GM23338 (cell line): ENCODE results near the gene NTF3. TPM values are rescaled to one million over a fixed set of nuclear protein-coding genes. Genes with fewer than 3 reads are reported as not detected.
A peak's percentile ranks its signal among the peaks of the same experiment; 100 is the strongest.

Experiments
- ATAC-seq: fragments of 200-7000 bp; cut with Tn5 transposase; 3 replicates; pipeline ENCODE4 v1.9.1; 2020
- DNase-seq: peaks from one replicate; pipeline ENCODE4 v3.0.0-alpha.2; 2015; ENCODE audit warnings: low spot score
- H2AFZ ChIP-seq: fragments of 200-600 bp; sonication (generic); 2 replicates; pipeline ENCODE4 v1.8.0; 2016; ENCODE audit warnings: antibody characterized with exemption, mild to moderate bottlenecking, moderate library complexity
- H3F3A ChIP-seq: fragments of 200-600 bp; sonication (generic); replicated peaks from 2 replicates; pipeline ENCODE4 v1.8.0; 2017; ENCODE audit warnings: antibody characterized with exemption, mixed run types, low read depth
- H3K27ac ChIP-seq: fragments of 200-600 bp; sonication (generic); 2 replicates; pipeline ENCODE4 v1.6.1; 2016; ENCODE audit warnings: low read depth
- H3K27me3 ChIP-seq: fragments of 200-600 bp; sonication (generic); 2 replicates; pipeline ENCODE4 v1.8.0; 2016; ENCODE audit warnings: mild to moderate bottlenecking, mixed run types, moderate library complexity; ENCODE audit not compliant: insufficient read depth
- H3K36me3 ChIP-seq: fragments of 200-600 bp; sonication (generic); 2 replicates; pipeline ENCODE4 v1.8.0; 2016; ENCODE audit warnings: mild to moderate bottlenecking; ENCODE audit not compliant: insufficient read depth
- H3K4me1 ChIP-seq: fragments of 200-600 bp; sonication (generic); 2 replicates; pipeline ENCODE4 v1.8.0; 2016; ENCODE audit warnings: mild to moderate bottlenecking, moderate library complexity; ENCODE audit not compliant: insufficient read depth
- H3K4me2 ChIP-seq: fragments of 200-600 bp; sonication (generic); 2 replicates; pipeline ENCODE4 v1.7.1; 2017; ENCODE audit warnings: mixed run types
- H3K4me3 ChIP-seq: fragments of 200-600 bp; sonication (generic); 2 replicates; pipeline ENCODE4 v1.6.1; 2016; ENCODE audit warnings: mixed run types
- H3K79me2 ChIP-seq: fragments of 200-600 bp; sonication (generic); replicated peaks from 2 replicates; pipeline ENCODE4 v1.8.0; 2017; ENCODE audit warnings: mild to moderate bottlenecking; ENCODE audit not compliant: insufficient read depth
- H3K9me2 ChIP-seq: fragments of 200-600 bp; sonication (generic); 2 replicates; pipeline ENCODE4 v1.8.0; 2017; ENCODE audit not compliant: insufficient read depth
- H4K20me1 ChIP-seq: fragments of 200-600 bp; sonication (generic); replicated peaks from 2 replicates; pipeline ENCODE4 v1.8.0; 2017; ENCODE audit warnings: mild to moderate bottlenecking; ENCODE audit not compliant: insufficient read depth
- H3K27ac Mint-ChIP-seq: 2 replicates; pipeline ENCODE4 v1.8.0; 2020; ENCODE audit warnings: inconsistent platforms, mild to moderate bottlenecking, moderate library complexity, mixed read lengths
- H3K27me3 Mint-ChIP-seq: 3 replicates; pipeline ENCODE4 v1.8.0; 2022; ENCODE audit warnings: low read depth, mild to moderate bottlenecking, moderate library complexity, mixed read lengths, inconsistent platforms; ENCODE audit not compliant: insufficient read depth, poor library complexity
- H3K36me3 Mint-ChIP-seq: 3 replicates; pipeline ENCODE4 v1.8.0; 2021; ENCODE audit warnings: low read depth, mild to moderate bottlenecking, inconsistent platforms, moderate library complexity, mixed read lengths
- H3K4me1 Mint-ChIP-seq: 3 replicates; pipeline ENCODE4 v1.8.0; 2020; ENCODE audit warnings: mild to moderate bottlenecking, inconsistent platforms, mixed read lengths
- H3K4me3 Mint-ChIP-seq: 3 replicates; pipeline ENCODE4 v1.8.0; 2021; ENCODE audit warnings: moderate library complexity, mild to moderate bottlenecking, inconsistent platforms, mixed read lengths
- H3K9me3 Mint-ChIP-seq: 3 replicates; pipeline ENCODE4 v1.8.0; 2020; ENCODE audit warnings: moderate library complexity, mild to moderate bottlenecking, inconsistent platforms, mixed read lengths
- CREB1 ChIP-seq: fragments of 250-450 bp; sonication (Bioruptor Pico); IDR thresholded peaks from 2 replicates; pipeline ENCODE4 v1.5.0; 2020; ENCODE audit warnings: low read depth, mild to moderate bottlenecking, moderate library complexity
- EZH2 ChIP-seq: fragments of 200-600 bp; sonication (generic); IDR thresholded peaks from one replicate; pipeline ENCODE4 v1.8.0; 2017; ENCODE audit warnings: antibody characterized with exemption, mild to moderate bottlenecking, low read depth; ENCODE audit not compliant: unreplicated experiment
- NANOG ChIP-seq: IDR thresholded peaks from 2 replicates; pipeline ENCODE4 v1.6.1; 2016; ENCODE audit warnings: antibody characterized with exemption, borderline replicate concordance
- POLR2AphosphoS5 ChIP-seq: IDR thresholded peaks from 2 replicates; pipeline ENCODE4 v1.6.1; 2016; ENCODE audit warnings: antibody characterized with exemption, low read depth
- ZNF114 ChIP-seq: fragments of 250-450 bp; sonication (Bioruptor Pico); IDR thresholded peaks from 2 replicates; pipeline ENCODE4 v1.5.0; 2020; ENCODE audit warnings: mild to moderate bottlenecking, moderate library complexity
- ZNF331 ChIP-seq: fragments of 250-450 bp; sonication (Bioruptor Pico); IDR thresholded peaks from 2 replicates; pipeline ENCODE4 v1.5.0; 2020; ENCODE audit warnings: low read depth, mild to moderate bottlenecking, moderate library complexity
- polyA plus RNA-seq: library from polyadenylated mRNA; unstranded; fragments of >200 nt; fragmentation: Nextera tagmentation; extraction: Ambion mirVana; gene quantifications from 2 replicates; pipeline ENCODE4 v1.2.1, GENCODE V29; 2016
- total RNA-seq: library from RNA; depleted of rRNA; stranded (reverse); fragments of >200 nt; shearing (Covaris generic); gene quantifications from 2 replicates; pipeline ENCODE4 v1.2.3, GENCODE V29; 2014
- TF ChIP-seq, protein P1 (sequence below), 2 experiments: fragments of 200-600 bp in 1 of 2; sonication (generic) in 1 of 2; conservative IDR thresholded peaks; 2 replicates each; pipeline versions ENCODE4 v1.5.1 to v1.6.1; 2016 to 2017; ENCODE audit warnings: antibody characterized with exemption in 2 of 2, low read depth in 2 of 2, mild to moderate bottlenecking in 2 of 2, moderate library complexity in 1 of 2
- TF ChIP-seq, protein P2 (sequence below): IDR thresholded peaks from one replicate; pipeline ENCODE4 v1.6.1; 2018; ENCODE audit warnings: antibody characterized with exemption; ENCODE audit not compliant: unreplicated experiment
- TF ChIP-seq, protein P3 (sequence below): fragments of 250-450 bp; sonication (Bioruptor Pico); IDR thresholded peaks from 2 replicates; pipeline ENCODE4 v1.5.0; 2020; ENCODE audit warnings: mild to moderate bottlenecking, moderate library complexity

NTF3 gene
- total and polyA plus RNA-seq, 2 experiments from 2014 or later = 1.2 TPM; not detected in 1

DNA sequence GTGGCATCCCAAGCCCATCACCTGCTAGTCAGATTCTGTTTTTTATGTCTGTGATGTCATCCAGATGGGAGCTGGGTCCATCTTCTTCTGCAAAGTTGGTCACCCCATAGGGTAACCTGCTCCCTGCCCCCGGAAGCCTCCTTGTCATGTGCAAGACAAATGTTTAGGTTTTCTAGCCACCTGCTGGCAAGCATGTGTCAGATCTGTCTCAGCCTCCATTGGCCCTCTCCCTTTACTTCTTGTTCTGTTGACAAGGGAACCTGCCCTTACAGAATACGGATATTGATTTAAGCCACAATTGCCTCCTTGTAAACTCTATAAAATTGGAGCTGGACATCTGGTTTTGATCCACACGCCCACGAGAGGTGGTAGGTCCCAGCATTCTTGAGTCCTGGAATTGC, 7.5 kb downstream of the NTF3 start:
- H3K27ac ChIP-seq = no peak overlapping the region
- H3F3A ChIP-seq = no peaks in the 10 kb centered on the region
- peak; percentile 33 for DNase-seq
- no peaks in the 10 kb centered on the region for H3K79me2 ChIP-seq
- H2AFZ ChIP-seq = no peak overlapping the region
- no peak overlapping the region for H3K4me3 ChIP-seq
- peaks cover 11% of the 10 kb centered on the region; the same call in 1 of the 2 replicates for H3K4me1 ChIP-seq
- TF ChIP-seq, protein P1, sequence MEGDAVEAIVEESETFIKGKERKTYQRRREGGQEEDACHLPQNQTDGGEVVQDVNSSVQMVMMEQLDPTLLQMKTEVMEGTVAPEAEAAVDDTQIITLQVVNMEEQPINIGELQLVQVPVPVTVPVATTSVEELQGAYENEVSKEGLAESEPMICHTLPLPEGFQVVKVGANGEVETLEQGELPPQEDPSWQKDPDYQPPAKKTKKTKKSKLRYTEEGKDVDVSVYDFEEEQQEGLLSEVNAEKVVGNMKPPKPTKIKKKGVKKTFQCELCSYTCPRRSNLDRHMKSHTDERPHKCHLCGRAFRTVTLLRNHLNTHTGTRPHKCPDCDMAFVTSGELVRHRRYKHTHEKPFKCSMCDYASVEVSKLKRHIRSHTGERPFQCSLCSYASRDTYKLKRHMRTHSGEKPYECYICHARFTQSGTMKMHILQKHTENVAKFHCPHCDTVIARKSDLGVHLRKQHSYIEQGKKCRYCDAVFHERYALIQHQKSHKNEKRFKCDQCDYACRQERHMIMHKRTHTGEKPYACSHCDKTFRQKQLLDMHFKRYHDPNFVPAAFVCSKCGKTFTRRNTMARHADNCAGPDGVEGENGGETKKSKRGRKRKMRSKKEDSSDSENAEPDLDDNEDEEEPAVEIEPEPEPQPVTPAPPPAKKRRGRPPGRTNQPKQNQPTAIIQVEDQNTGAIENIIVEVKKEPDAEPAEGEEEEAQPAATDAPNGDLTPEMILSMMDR (conservative IDR thresholded peaks at IDR 0.05; ENCODE audit: low read depth in 2 of 2) = peak in 1 of 2 experiments; percentile 19; a peak in 2 of 4 replicates
- TF ChIP-seq CREB1 = no peak
- Mint-ChIP-seq H3K27ac (no peak overlapping the region), H3K36me3 (no peaks in the 10 kb centered on the region), H3K4me1 (peaks cover 20% of the 10 kb centered on the region), H3K9me3 (no peaks in the 10 kb centered on the region), H3K27me3 (no peaks in the 10 kb centered on the region), H3K4me3 (no peak overlapping the region)
- H3K9me2 ChIP-seq = no peaks in the 10 kb centered on the region
- no peak overlapping the region for H3K4me2 ChIP-seq
- no peaks in the 10 kb centered on the region for H3K36me3 ChIP-seq
- no peak for ATAC-seq
- peaks cover 45% of the 10 kb centered on the region for H3K27me3 ChIP-seq
- H4K20me1 ChIP-seq = no peaks in the 10 kb centered on the region

DNA sequence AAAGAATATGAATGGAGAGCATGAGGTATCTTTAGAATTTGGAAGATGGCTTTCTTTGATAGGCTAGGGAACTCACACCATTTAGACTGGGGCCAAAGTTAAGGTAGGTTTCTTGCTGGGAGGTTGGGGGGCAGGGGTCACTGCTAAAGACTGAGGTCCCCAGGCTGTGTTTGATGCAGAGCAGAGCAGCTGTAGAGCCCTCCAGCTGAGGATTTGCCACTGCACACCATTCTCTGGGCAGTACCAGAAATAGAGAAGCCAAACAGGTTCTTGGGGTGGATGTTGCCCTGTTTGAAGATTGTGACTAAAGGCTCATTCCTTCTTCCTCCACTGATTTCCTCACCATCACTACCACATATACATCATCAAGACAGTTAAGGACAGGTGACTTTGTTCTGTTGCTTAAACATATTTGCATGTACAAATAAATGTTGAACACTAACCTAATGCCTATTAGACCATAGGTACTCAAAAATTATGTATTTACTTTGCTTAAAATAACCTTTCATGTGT, 7.9 kb downstream of the NTF3 start:
- no peaks in the 10 kb centered on the region for H3K9me2 ChIP-seq
- H3K27me3 ChIP-seq = peaks cover 41% of the 10 kb centered on the region
- H4K20me1 ChIP-seq = no peaks in the 10 kb centered on the region
- peaks cover 11% of the 10 kb centered on the region; the same call in 1 of the 2 replicates for H3K4me1 ChIP-seq
- H3K4me3 ChIP-seq = no peak overlapping the region
- Mint-ChIP-seq H3K27me3 (no peaks in the 10 kb centered on the region), H3K36me3 (no peaks in the 10 kb centered on the region), H3K4me1 (peaks cover 20% of the 10 kb centered on the region), H3K9me3 (no peaks in the 10 kb centered on the region), H3K4me3 (no peak overlapping the region), H3K27ac (no peak overlapping the region)
- H3K79me2 ChIP-seq = no peaks in the 10 kb centered on the region
- no peak for DNase-seq
- H3K4me2 ChIP-seq = no peak overlapping the region
- no peaks in the 10 kb centered on the region for H3F3A ChIP-seq
- H3K27ac ChIP-seq = no peak overlapping the region
- no peaks in the 10 kb centered on the region for H3K36me3 ChIP-seq
- ATAC-seq = no peak
- H2AFZ ChIP-seq = no peak overlapping the region
- TF ChIP-seq, protein P2, sequence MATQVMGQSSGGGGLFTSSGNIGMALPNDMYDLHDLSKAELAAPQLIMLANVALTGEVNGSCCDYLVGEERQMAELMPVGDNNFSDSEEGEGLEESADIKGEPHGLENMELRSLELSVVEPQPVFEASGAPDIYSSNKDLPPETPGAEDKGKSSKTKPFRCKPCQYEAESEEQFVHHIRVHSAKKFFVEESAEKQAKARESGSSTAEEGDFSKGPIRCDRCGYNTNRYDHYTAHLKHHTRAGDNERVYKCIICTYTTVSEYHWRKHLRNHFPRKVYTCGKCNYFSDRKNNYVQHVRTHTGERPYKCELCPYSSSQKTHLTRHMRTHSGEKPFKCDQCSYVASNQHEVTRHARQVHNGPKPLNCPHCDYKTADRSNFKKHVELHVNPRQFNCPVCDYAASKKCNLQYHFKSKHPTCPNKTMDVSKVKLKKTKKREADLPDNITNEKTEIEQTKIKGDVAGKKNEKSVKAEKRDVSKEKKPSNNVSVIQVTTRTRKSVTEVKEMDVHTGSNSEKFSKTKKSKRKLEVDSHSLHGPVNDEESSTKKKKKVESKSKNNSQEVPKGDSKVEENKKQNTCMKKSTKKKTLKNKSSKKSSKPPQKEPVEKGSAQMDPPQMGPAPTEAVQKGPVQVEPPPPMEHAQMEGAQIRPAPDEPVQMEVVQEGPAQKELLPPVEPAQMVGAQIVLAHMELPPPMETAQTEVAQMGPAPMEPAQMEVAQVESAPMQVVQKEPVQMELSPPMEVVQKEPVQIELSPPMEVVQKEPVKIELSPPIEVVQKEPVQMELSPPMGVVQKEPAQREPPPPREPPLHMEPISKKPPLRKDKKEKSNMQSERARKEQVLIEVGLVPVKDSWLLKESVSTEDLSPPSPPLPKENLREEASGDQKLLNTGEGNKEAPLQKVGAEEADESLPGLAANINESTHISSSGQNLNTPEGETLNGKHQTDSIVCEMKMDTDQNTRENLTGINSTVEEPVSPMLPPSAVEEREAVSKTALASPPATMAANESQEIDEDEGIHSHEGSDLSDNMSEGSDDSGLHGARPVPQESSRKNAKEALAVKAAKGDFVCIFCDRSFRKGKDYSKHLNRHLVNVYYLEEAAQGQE = no peak
- TF ChIP-seq ZNF331 (CRISPR knock-in tag) (no peak), EZH2 (no peak), NANOG (no peak), POLR2AphosphoS5 (no peak), ZNF114 (CRISPR knock-in tag) (no peak)
- TF ChIP-seq, protein P3, sequence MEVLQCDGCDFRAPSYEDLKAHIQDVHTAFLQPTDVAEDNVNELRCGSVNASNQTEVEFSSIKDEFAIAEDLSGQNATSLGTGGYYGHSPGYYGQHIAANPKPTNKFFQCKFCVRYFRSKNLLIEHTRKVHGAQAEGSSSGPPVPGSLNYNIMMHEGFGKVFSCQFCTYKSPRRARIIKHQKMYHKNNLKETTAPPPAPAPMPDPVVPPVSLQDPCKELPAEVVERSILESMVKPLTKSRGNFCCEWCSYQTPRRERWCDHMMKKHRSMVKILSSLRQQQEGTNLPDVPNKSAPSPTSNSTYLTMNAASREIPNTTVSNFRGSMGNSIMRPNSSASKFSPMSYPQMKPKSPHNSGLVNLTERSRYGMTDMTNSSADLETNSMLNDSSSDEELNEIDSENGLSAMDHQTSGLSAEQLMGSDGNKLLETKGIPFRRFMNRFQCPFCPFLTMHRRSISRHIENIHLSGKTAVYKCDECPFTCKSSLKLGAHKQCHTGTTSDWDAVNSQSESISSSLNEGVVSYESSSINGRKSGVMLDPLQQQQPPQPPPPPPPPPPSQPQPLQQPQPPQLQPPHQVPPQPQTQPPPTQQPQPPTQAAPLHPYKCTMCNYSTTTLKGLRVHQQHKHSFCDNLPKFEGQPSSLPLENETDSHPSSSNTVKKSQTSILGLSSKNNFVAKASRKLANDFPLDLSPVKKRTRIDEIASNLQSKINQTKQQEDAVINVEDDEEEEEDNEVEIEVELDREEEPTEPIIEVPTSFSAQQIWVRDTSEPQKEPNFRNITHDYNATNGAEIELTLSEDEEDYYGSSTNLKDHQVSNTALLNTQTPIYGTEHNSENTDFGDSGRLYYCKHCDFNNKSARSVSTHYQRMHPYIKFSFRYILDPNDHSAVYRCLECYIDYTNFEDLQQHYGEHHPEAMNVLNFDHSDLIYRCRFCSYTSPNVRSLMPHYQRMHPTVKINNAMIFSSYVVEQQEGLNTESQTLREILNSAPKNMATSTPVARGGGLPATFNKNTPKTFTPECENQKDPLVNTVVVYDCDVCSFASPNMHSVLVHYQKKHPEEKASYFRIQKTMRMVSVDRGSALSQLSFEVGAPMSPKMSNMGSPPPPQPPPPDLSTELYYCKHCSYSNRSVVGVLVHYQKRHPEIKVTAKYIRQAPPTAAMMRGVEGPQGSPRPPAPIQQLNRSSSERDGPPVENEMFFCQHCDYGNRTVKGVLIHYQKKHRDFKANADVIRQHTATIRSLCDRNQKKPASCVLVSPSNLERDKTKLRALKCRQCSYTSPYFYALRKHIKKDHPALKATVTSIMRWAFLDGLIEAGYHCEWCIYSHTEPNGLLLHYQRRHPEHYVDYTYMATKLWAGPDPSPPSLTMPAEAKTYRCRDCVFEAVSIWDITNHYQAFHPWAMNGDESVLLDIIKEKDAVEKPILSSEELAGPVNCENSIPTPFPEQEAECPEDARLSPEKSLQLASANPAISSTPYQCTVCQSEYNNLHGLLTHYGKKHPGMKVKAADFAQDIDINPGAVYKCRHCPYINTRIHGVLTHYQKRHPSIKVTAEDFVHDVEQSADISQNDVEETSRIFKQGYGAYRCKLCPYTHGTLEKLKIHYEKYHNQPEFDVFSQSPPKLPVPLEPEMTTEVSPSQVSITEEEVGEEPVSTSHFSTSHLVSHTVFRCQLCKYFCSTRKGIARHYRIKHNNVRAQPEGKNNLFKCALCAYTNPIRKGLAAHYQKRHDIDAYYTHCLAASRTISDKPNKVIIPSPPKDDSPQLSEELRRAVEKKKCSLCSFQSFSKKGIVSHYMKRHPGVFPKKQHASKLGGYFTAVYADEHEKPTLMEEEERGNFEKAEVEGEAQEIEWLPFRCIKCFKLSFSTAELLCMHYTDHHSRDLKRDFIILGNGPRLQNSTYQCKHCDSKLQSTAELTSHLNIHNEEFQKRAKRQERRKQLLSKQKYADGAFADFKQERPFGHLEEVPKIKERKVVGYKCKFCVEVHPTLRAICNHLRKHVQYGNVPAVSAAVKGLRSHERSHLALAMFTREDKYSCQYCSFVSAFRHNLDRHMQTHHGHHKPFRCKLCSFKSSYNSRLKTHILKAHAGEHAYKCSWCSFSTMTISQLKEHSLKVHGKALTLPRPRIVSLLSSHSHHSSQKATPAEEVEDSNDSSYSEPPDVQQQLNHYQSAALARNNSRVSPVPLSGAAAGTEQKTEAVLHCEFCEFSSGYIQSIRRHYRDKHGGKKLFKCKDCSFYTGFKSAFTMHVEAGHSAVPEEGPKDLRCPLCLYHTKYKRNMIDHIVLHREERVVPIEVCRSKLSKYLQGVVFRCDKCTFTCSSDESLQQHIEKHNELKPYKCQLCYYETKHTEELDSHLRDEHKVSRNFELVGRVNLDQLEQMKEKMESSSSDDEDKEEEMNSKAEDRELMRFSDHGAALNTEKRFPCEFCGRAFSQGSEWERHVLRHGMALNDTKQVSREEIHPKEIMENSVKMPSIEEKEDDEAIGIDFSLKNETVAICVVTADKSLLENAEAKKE (CRISPR knock-in tag) = no peak
